BJ (cell line): ENCODE results near the gene SLIT1. TPM values are rescaled to one million over a fixed set of nuclear protein-coding genes. Genes with fewer than 3 reads are reported as not detected.
A peak's percentile ranks its signal among the peaks of the same experiment; 100 is the strongest.

Experiments used
- CTCF ChIA-PET: fragments of 350-600 bp; formaldehyde crosslinking; extraction: SDS; loops from one replicate; lab custom pipeline; 2021; ENCODE audit warnings: antibody characterized with exemption, inconsistent platforms; lab: Yijun Ruan, JAX
- POLR2A ChIA-PET: fragments of 300-600 bp; sonication (Branson Sonifier 250); formaldehyde crosslinking; extraction: SDS; loops from one replicate; lab custom pipeline; 2021; ENCODE audit warnings: antibody characterized with exemption; lab: Charles Lee
- DNase-seq: peaks from one replicate; pipeline ENCODE4 v3.0.0-alpha.2; 2011; ENCODE audit warnings: low read depth
- H3K27me3 ChIP-seq: 2 replicates; pipeline ENCODE4 v1.6.0; 2011; ENCODE audit warnings: low read length; ENCODE audit not compliant: control insufficient read depth, insufficient read depth
- H3K36me3 ChIP-seq: 2 replicates; pipeline ENCODE4 v1.5.1; 2011; ENCODE audit warnings: low read length; ENCODE audit not compliant: control insufficient read depth, insufficient read depth
- H3K4me3 ChIP-seq: 2 replicates; pipeline ENCODE4 v1.5.1; 2011; ENCODE audit warnings: low read depth, mild to moderate bottlenecking, control low read depth, low read length
- CTCF ChIP-seq: IDR thresholded peaks from 2 replicates; pipeline ENCODE4 v1.5.1; 2011; ENCODE audit warnings: low read depth, mild to moderate bottlenecking, control low read depth, inconsistent platforms, low read length, moderate library complexity; ENCODE audit not compliant: insufficient read depth
- polyA plus RNA-seq: library from polyadenylated mRNA; depleted of rRNA; stranded (reverse); fragments of >200 nt; gene quantifications from 2 replicates; pipeline ENCODE4 v1.2.3, GENCODE V29; 2011

SLIT1 gene
- polyA plus RNA-seq, 1 experiment: 0.02 TPM

- ChIA-PET CTCF (interaction anchor here (1.0 to 5.4 kb wide), 2 partner anchors 15 to 139 kb away, joined by 3 to 51 read pairs; no protein-coding TSS in a partner anchor), POLR2A (no interaction called here)
- peaks cover 17% of the 10 kb centered on the region for H3K27me3 ChIP-seq
- no peak for TF ChIP-seq CTCF
- no peaks in the 10 kb centered on the region for H3K36me3 ChIP-seq
- H3K4me3 ChIP-seq: no peak overlapping the region
- DNase-seq: no peak
These were observed 145.5 kb downstream of the SLIT1 start for GRCh38 chr10:97040248-97040584.

- TF ChIP-seq CTCF: no peak
- ChIA-PET POLR2A (no interaction called here), CTCF (interaction anchor here (1.0 to 5.4 kb wide), 4 partner anchors 15 to 157 kb away, joined by 3 to 51 read pairs (median 10); no protein-coding TSS in a partner anchor)
These were observed 146.1 kb downstream of the SLIT1 start for GRCh38 chr10:97039538-97040247.

GRCh38 chr10:97038688-97039087 is 147.1 kb downstream of the SLIT1 start:
- POLR2A ChIA-PET: no interaction called here
- Histone ChIP-seq H3K36me3 (no peaks in the 10 kb centered on the region), H3K4me3 (no peak overlapping the region), H3K27me3 (peaks cover 19% of the 10 kb centered on the region)
- DNase-seq: no peak
- CTCF ChIA-PET: interaction anchor here (1.2 to 5.4 kb wide), 9 partner anchors 7 to 172 kb away, joined by 3 to 51 read pairs (median 14); no protein-coding TSS in a partner anchor
- TF ChIP-seq CTCF: no peak

More at GRCh38 chr10:97039538-97040247, 146.1 kb downstream of the SLIT1 start:
- no peak for DNase-seq
- Histone ChIP-seq H3K36me3 (no peaks in the 10 kb centered on the region), H3K27me3 (peaks cover 17% of the 10 kb centered on the region), H3K4me3 (no peak overlapping the region)

- Histone ChIP-seq H3K36me3 (no peaks in the 10 kb centered on the region), H3K27me3 (peaks cover 19% of the 10 kb centered on the region), H3K4me3 (peak overlapping the region; percentile 36)
- POLR2A ChIA-PET: no interaction called here
- peak; percentile 90 for TF ChIP-seq CTCF
- CTCF ChIA-PET: interaction anchor here (0.6 to 5.4 kb wide), 41 partner anchors 9 to 667 kb away, joined by 3 to 51 read pairs (median 4); no protein-coding TSS in a partner anchor
- DNase-seq: peak; percentile 18
These were observed 148.1 kb downstream of the SLIT1 start for GRCh38 chr10:97037365-97038361.
